Hepatocyte (in vitro differentiated cells): ENCODE results near the gene RBL2. TPM values are rescaled to one million over a fixed set of nuclear protein-coding genes. Genes with fewer than 3 reads are reported as not detected.

Experiments used
- DNase-seq: peaks from one replicate; pipeline ENCODE4 v3.0.0-alpha.2; 2016; ENCODE audit warnings: low spot score
- H2AFZ ChIP-seq: fragments of 200-600 bp; sonication (generic); 2 replicates; pipeline ENCODE4 v1.6.0; 2016; ENCODE audit warnings: antibody characterized with exemption, mild to moderate bottlenecking
- H3K27ac ChIP-seq: fragments of 200-600 bp; sonication (generic); 2 replicates; pipeline ENCODE4 v1.5.1; 2016; ENCODE audit warnings: mild to moderate bottlenecking
- H3K27me3 ChIP-seq: fragments of 200-600 bp; sonication (generic); 2 replicates; pipeline ENCODE4 v1.6.1; 2016
- H3K36me3 ChIP-seq: fragments of 200-600 bp; sonication (generic); replicated peaks from 2 replicates; pipeline ENCODE4 v1.5.1; 2016; ENCODE audit warnings: low read depth; ENCODE audit not compliant: insufficient read depth
- H3K4me1 ChIP-seq: fragments of 200-600 bp; sonication (generic); 2 replicates; pipeline ENCODE4 v1.5.1; 2016; ENCODE audit warnings: mild to moderate bottlenecking, moderate library complexity; ENCODE audit not compliant: insufficient read depth
- H3K4me2 ChIP-seq: fragments of 200-600 bp; sonication (generic); 2 replicates; pipeline ENCODE4 v1.6.0; 2016
- H3K4me3 ChIP-seq: fragments of 200-600 bp; sonication (generic); 2 replicates; pipeline ENCODE4 v1.5.1; 2016; ENCODE audit warnings: mild to moderate bottlenecking
- H3K79me2 ChIP-seq: fragments of 200-600 bp; sonication (generic); 2 replicates; pipeline ENCODE4 v1.6.0; 2017; ENCODE audit warnings: mild to moderate bottlenecking
- H3K9me2 ChIP-seq: fragments of 200-600 bp; sonication (generic); replicated peaks from 2 replicates; pipeline ENCODE4 v1.6.0; 2017; ENCODE audit warnings: mild to moderate bottlenecking; ENCODE audit not compliant: insufficient read depth
- H3K9me3 ChIP-seq: fragments of 200-600 bp; sonication (generic); 2 replicates; pipeline ENCODE4 v1.5.1; 2016; ENCODE audit warnings: low read depth, mild to moderate bottlenecking
- H4K20me1 ChIP-seq: fragments of 200-600 bp; sonication (generic); 2 replicates; pipeline ENCODE4 v1.6.0; 2016; ENCODE audit warnings: mild to moderate bottlenecking; ENCODE audit not compliant: insufficient read depth, poor library complexity, severe bottlenecking
- EZH2 ChIP-seq: fragments of 200-600 bp; sonication (generic); IDR thresholded peaks from 2 replicates; pipeline ENCODE4 v1.6.1; 2016; ENCODE audit warnings: antibody characterized with exemption, mild to moderate bottlenecking, borderline replicate concordance
- EZH2phosphoT487 ChIP-seq: fragments of 200-600 bp; sonication (generic); IDR thresholded peaks from one replicate; pipeline ENCODE4 v1.6.1; 2018; ENCODE audit warnings: antibody characterized with exemption, mild to moderate bottlenecking, low read depth, moderate library complexity; ENCODE audit not compliant: unreplicated experiment, severe bottlenecking
- WGBS: methylation state at CpG from one replicate; pipeline ENCODE4 v1.1.6; 2016; ENCODE audit warnings: low lambda C conversion rate; ENCODE audit errors: missing lambda C conversion rate; 5-methylcytosine and 5-hydroxymethylcytosine counted together
- polyA plus RNA-seq: library from polyadenylated mRNA; unstranded; fragments of >200 nt; fragmentation: Nextera tagmentation; extraction: Ambion mirVana; gene quantifications from 2 replicates; pipeline ENCODE4 v1.2.1, GENCODE V29; 2016
- total RNA-seq: library from RNA; depleted of rRNA; stranded (reverse); fragments of >200 nt; gene quantifications from 2 replicates; pipeline ENCODE4 v1.2.3, GENCODE V29; 2014
- TF ChIP-seq, protein P1 (sequence below): fragments of 200-600 bp; sonication (generic); IDR thresholded peaks from 2 replicates; pipeline ENCODE4 v1.5.1; 2016; ENCODE audit warnings: antibody characterized with exemption, mild to moderate bottlenecking; ENCODE audit not compliant: poor library complexity

RBL2 gene
- total and polyA plus RNA-seq, 2 experiments from 2014 or later, result 17.3 to 48.8 TPM

DNA sequence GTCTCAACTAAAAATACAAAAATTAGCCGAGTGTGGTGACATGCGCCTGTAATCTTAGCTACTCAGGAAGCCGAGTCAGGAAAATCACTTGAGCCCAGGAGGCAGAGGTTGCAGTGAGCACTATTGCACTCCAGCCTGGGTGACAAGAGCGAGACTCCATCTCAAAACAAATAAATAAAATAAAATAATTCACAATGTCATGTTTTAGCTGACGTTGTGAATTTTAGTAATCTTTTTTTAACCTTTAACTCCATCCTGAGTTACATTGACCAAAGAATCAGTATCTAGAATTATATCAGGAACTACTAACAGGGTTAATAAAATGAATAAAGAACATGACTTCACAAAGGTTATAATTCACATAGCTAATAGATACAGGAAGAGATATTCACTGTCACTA is 5.9 kb downstream of the RBL2 start:
- Histone ChIP-seq H3K27ac (no peak overlapping the region), H3K9me2 (no peaks in the 10 kb centered on the region), H3K4me3 (no peak overlapping the region), H3K27me3 (no peaks in the 10 kb centered on the region), H3K4me2 (no peak overlapping the region), H4K20me1 (no peaks in the 10 kb centered on the region), H3K4me1 (no peaks in the 10 kb centered on the region), H3K9me3 (no peaks in the 10 kb centered on the region), H3K36me3 (no peaks in the 10 kb centered on the region), H3K79me2 (peaks cover 46% of the 10 kb centered on the region), H2AFZ (no peak overlapping the region)
- no peak for DNase-seq
- WGBS, result 68% methylated on average over 5 of the region's 5 CpGs
- TF ChIP-seq, protein P1, sequence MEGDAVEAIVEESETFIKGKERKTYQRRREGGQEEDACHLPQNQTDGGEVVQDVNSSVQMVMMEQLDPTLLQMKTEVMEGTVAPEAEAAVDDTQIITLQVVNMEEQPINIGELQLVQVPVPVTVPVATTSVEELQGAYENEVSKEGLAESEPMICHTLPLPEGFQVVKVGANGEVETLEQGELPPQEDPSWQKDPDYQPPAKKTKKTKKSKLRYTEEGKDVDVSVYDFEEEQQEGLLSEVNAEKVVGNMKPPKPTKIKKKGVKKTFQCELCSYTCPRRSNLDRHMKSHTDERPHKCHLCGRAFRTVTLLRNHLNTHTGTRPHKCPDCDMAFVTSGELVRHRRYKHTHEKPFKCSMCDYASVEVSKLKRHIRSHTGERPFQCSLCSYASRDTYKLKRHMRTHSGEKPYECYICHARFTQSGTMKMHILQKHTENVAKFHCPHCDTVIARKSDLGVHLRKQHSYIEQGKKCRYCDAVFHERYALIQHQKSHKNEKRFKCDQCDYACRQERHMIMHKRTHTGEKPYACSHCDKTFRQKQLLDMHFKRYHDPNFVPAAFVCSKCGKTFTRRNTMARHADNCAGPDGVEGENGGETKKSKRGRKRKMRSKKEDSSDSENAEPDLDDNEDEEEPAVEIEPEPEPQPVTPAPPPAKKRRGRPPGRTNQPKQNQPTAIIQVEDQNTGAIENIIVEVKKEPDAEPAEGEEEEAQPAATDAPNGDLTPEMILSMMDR, result no peak
- no peak for TF ChIP-seq EZH2
- no peak for TF ChIP-seq EZH2phosphoT487

DNA sequence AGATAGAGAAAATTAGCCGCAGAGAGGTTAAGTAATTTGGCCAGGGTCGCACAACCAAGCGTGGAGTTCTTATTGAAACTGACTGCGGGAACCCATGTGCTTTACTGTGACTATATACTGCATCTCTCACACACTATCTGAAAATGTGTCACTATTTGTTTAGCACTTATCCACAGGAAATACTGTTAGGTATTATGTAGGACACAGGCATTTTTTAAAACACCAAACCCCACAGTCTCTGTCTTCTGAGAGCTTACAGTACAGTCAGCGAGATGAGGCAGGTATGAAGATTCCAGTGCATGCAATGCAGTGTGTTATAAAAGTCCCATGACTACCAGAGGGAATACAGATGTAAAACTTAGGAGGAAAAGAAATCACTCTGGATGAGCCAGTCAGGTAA is 11.3 kb downstream of the RBL2 start:
- no peaks in the 10 kb centered on the region for H3K27me3 ChIP-seq
- H3K4me2 ChIP-seq, result no peak overlapping the region
- no peaks in the 10 kb centered on the region for H3K36me3 ChIP-seq
- no peak overlapping the region for H3K4me3 ChIP-seq
- no peak overlapping the region for H2AFZ ChIP-seq
- H3K27ac ChIP-seq, result no peak overlapping the region
- DNase-seq, result no peak
- no peaks in the 10 kb centered on the region for H3K9me3 ChIP-seq
- no peaks in the 10 kb centered on the region for H3K4me1 ChIP-seq
- whole genome bisulfite sequencing, result 94% methylated on average over 5 of the region's 5 CpGs
- H3K79me2 ChIP-seq, result peaks cover 6% of the 10 kb centered on the region
- H3K9me2 ChIP-seq, result no peaks in the 10 kb centered on the region
- TF ChIP-seq EZH2 (no peak), EZH2phosphoT487 (no peak)
- TF ChIP-seq, protein P1, result no peak
- H4K20me1 ChIP-seq, result no peaks in the 10 kb centered on the region

DNA sequence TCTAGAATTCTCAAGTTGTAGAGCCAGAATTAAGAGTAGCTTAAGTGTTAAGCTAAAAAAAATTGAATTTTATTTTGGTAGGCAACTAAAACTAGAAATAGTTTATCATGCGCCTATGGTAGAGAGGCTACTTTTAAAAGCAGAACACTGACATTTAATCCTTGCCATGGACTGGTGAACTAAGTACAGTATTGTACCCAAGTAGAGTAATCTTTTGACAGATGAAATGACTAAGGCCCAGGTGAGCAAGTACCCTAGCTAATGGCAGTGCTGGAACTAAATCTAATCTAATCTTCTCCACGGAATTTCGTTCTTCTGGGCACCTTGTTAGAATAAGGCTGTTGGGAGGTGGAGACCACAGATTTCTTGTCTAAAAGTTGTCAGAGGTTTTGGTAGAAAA is 11.8 kb downstream of the RBL2 start:
- Histone ChIP-seq H3K4me3 (no peak overlapping the region), H3K27ac (no peak overlapping the region), H3K27me3 (no peaks in the 10 kb centered on the region), H4K20me1 (no peaks in the 10 kb centered on the region), H3K4me1 (no peaks in the 10 kb centered on the region), H2AFZ (no peak overlapping the region), H3K36me3 (no peaks in the 10 kb centered on the region), H3K4me2 (no peak overlapping the region), H3K9me3 (no peaks in the 10 kb centered on the region), H3K9me2 (no peaks in the 10 kb centered on the region), H3K79me2 (peaks cover 4% of the 10 kb centered on the region)
- TF ChIP-seq EZH2phosphoT487 (no peak), EZH2 (no peak)
- TF ChIP-seq, protein P1, result no peak
- 76% methylated on average over 3 of the region's 3 CpGs for WGBS
- DNase-seq, result no peak
